ENCODE measurements around the gene RYR2. TPM values are rescaled to one million over a fixed set of nuclear protein-coding genes. Genes with fewer than 3 reads are reported as not detected.

The RYR2 gene
- total RNA-seq, 1 donor from 2014 or later, result 0.90 TPM

GRCh38 chr1:237029240-237029639, 12.7 kb upstream of the RYR2 start:
- Histone ChIP-seq H2AFZ (replicated peaks) (no peak overlapping the region), H3K4me2 (no peak overlapping the region), H3K9me3 (ENCODE audit: low read depth) (no peaks in the 10 kb centered on the region), H3K4me1 (peaks cover 5% of the 10 kb centered on the region), H3K9ac (no peak overlapping the region), H3F3A (ENCODE audit: low read depth) (no peaks in the 10 kb centered on the region), H3K4me3 (no peak overlapping the region), H4K20me1 (ENCODE audit: low read depth) (no peaks in the 10 kb centered on the region), H3K36me3 (no peaks in the 10 kb centered on the region), H3K27ac (no peak overlapping the region), H3K79me2 (ENCODE audit: low read depth) (no peaks in the 10 kb centered on the region), H3K27me3 (peaks cover 26% of the 10 kb centered on the region)
- peaks cover 4% of the 10 kb centered on the region for H3K9me3 Mint-ChIP-seq
- H3K4me1 Mint-ChIP-seq, result peaks cover 7% of the 10 kb centered on the region
- TF ChIP-seq EZH2 (IDR thresholded peaks at IDR 0.05), result no peak
- no peak for DNase-seq (ENCODE audit: low spot score)
- H3K27ac Mint-ChIP-seq, result no peak overlapping the region
- no peaks in the 10 kb centered on the region for H3K36me3 Mint-ChIP-seq
- H3K4me3 Mint-ChIP-seq, result no peak overlapping the region
- no peaks in the 10 kb centered on the region for H3K27me3 Mint-ChIP-seq (ENCODE audit: insufficient read depth, low read depth)

- no peaks in the 10 kb centered on the region for H3K36me3 Mint-ChIP-seq
Observed at GRCh38 chr1:237029850-237030535, 12.0 kb upstream of the RYR2 start.

GRCh38 chr1:237031480-237031879, 10.5 kb upstream of the RYR2 start:
- Histone ChIP-seq H3F3A (ENCODE audit: low read depth) (no peaks in the 10 kb centered on the region), H3K9ac (no peak overlapping the region), H3K4me1 (peaks cover 5% of the 10 kb centered on the region), H3K9me3 (ENCODE audit: low read depth) (no peaks in the 10 kb centered on the region), H3K4me2 (peak overlapping the region; percentile 12), H3K36me3 (no peaks in the 10 kb centered on the region), H2AFZ (replicated peaks) (peak overlapping the region; percentile 55), H3K27me3 (peaks cover 26% of the 10 kb centered on the region), H3K27ac (no peak overlapping the region), H4K20me1 (ENCODE audit: low read depth) (no peaks in the 10 kb centered on the region), H3K4me3 (no peak overlapping the region), H3K79me2 (ENCODE audit: low read depth) (no peaks in the 10 kb centered on the region)
- DNase-seq (ENCODE audit: low spot score), result no peak
- Mint-ChIP-seq H3K9me3 (no peaks in the 10 kb centered on the region), H3K4me1 (peaks cover 7% of the 10 kb centered on the region), H3K4me3 (no peak overlapping the region), H3K27ac (no peak overlapping the region), H3K27me3 (ENCODE audit: insufficient read depth, low read depth) (no peaks in the 10 kb centered on the region), H3K36me3 (no peaks in the 10 kb centered on the region)
- no peak for TF ChIP-seq EZH2 (IDR thresholded peaks at IDR 0.05)
- TF ChIP-seq, protein P1, sequence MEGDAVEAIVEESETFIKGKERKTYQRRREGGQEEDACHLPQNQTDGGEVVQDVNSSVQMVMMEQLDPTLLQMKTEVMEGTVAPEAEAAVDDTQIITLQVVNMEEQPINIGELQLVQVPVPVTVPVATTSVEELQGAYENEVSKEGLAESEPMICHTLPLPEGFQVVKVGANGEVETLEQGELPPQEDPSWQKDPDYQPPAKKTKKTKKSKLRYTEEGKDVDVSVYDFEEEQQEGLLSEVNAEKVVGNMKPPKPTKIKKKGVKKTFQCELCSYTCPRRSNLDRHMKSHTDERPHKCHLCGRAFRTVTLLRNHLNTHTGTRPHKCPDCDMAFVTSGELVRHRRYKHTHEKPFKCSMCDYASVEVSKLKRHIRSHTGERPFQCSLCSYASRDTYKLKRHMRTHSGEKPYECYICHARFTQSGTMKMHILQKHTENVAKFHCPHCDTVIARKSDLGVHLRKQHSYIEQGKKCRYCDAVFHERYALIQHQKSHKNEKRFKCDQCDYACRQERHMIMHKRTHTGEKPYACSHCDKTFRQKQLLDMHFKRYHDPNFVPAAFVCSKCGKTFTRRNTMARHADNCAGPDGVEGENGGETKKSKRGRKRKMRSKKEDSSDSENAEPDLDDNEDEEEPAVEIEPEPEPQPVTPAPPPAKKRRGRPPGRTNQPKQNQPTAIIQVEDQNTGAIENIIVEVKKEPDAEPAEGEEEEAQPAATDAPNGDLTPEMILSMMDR (IDR thresholded peaks at IDR 0.05), result no peak
- TF ChIP-seq EZH2phosphoT487 (IDR thresholded peaks at IDR 0.05), result no peak

More at GRCh38 chr1:237029850-237030535, 12.0 kb upstream of the RYR2 start:
- H3K4me3 ChIP-seq, result no peak overlapping the region
- H4K20me1 ChIP-seq (ENCODE audit: low read depth), result no peaks in the 10 kb centered on the region
- Mint-ChIP-seq H3K4me3 (no peak overlapping the region), H3K9me3 (peaks cover 4% of the 10 kb centered on the region), H3K27ac (no peak overlapping the region), H3K4me1 (peaks cover 7% of the 10 kb centered on the region), H3K27me3 (ENCODE audit: insufficient read depth, low read depth) (no peaks in the 10 kb centered on the region)
- no peaks in the 10 kb centered on the region for H3K36me3 ChIP-seq
- H3F3A ChIP-seq (ENCODE audit: low read depth), result no peaks in the 10 kb centered on the region
- no peak for DNase-seq (ENCODE audit: low spot score)
- H3K79me2 ChIP-seq (ENCODE audit: low read depth), result no peaks in the 10 kb centered on the region
- no peaks in the 10 kb centered on the region for H3K9me3 ChIP-seq (ENCODE audit: low read depth)
- no peak overlapping the region for H3K27ac ChIP-seq
- no peak overlapping the region for H3K4me2 ChIP-seq
- peaks cover 5% of the 10 kb centered on the region for H3K4me1 ChIP-seq
- H3K27me3 ChIP-seq, result peaks cover 26% of the 10 kb centered on the region
- no peak overlapping the region for H2AFZ ChIP-seq (replicated peaks)
- TF ChIP-seq, protein P1 (IDR thresholded peaks at IDR 0.05), result no peak
- TF ChIP-seq EZH2 (IDR thresholded peaks at IDR 0.05) (no peak), EZH2phosphoT487 (IDR thresholded peaks at IDR 0.05) (no peak)
- no peak overlapping the region for H3K9ac ChIP-seq

- no peaks in the 10 kb centered on the region for H3F3A ChIP-seq (ENCODE audit: low read depth)
- no peak overlapping the region for H3K4me3 ChIP-seq
- H3K27ac ChIP-seq, result no peak overlapping the region
- H3K36me3 Mint-ChIP-seq, result no peaks in the 10 kb centered on the region
- H4K20me1 ChIP-seq (ENCODE audit: low read depth), result no peaks in the 10 kb centered on the region
- no peaks in the 10 kb centered on the region for H3K9me3 ChIP-seq (ENCODE audit: low read depth)
- H3K9ac ChIP-seq, result no peak overlapping the region
- no peaks in the 10 kb centered on the region for H3K36me3 ChIP-seq
- DNase-seq (ENCODE audit: low spot score), result no peak
- peak overlapping the region; percentile 55 for H2AFZ ChIP-seq (replicated peaks)
- H3K4me1 ChIP-seq, result peaks cover 5% of the 10 kb centered on the region
- no peaks in the 10 kb centered on the region for H3K27me3 Mint-ChIP-seq (ENCODE audit: insufficient read depth, low read depth)
- TF ChIP-seq EZH2phosphoT487 (IDR thresholded peaks at IDR 0.05) (no peak), EZH2 (IDR thresholded peaks at IDR 0.05) (no peak)
- TF ChIP-seq, protein P1 (IDR thresholded peaks at IDR 0.05), result no peak
- H3K79me2 ChIP-seq (ENCODE audit: low read depth), result no peaks in the 10 kb centered on the region
- peaks cover 26% of the 10 kb centered on the region for H3K27me3 ChIP-seq
- H3K4me3 Mint-ChIP-seq, result peak overlapping the region; percentile 66
- peak overlapping the region; percentile 12 for H3K4me2 ChIP-seq
- no peaks in the 10 kb centered on the region for H3K9me3 Mint-ChIP-seq
- H3K4me1 Mint-ChIP-seq, result peaks cover 7% of the 10 kb centered on the region
- H3K27ac Mint-ChIP-seq, result no peak overlapping the region
Observed at GRCh38 chr1:237032029-237032428, 10.0 kb upstream of the RYR2 start.
